ENCODE measurements around the gene CHST8.

Gene CHST8

GRCh38 chr19:33639035-33639681 is 17.4 kb downstream of the CHST8 start:
- no peak for DNase-seq (ENCODE audit: low spot score)
- H3K27ac ChIP-seq: no peak overlapping the region
- POLR2A ChIA-PET (ENCODE audit: low non-redundant PET): no interaction called here
- CTCF ChIA-PET: interaction anchor here (0.6 to 0.7 kb wide), 2 partner anchors 37 to 44 kb away, joined by 3 to 6 read pairs; no protein-coding TSS in a partner anchor
- no peak for TF ChIP-seq CTCF (conservative IDR thresholded peaks at IDR 0.05; ENCODE audit: low read depth)

- DNase-seq (ENCODE audit: low spot score): no peak
- ChIA-PET POLR2A (ENCODE audit: low non-redundant PET) (no interaction called here), CTCF (no interaction called here)
- no peak overlapping the region for H3K27ac ChIP-seq
- TF ChIP-seq CTCF (conservative IDR thresholded peaks at IDR 0.05; ENCODE audit: low read depth): no peak
Measured at GRCh38 chr19:33640773-33641172, 19.0 kb downstream of the CHST8 start.

GRCh38 chr19:33641261-33641660 is 19.5 kb downstream of the CHST8 start:
- CTCF ChIA-PET: interaction anchor here (0.6 kb wide), 1 partner anchor 43 kb away, joined by 3 read pairs; no protein-coding TSS in a partner anchor
- DNase-seq (ENCODE audit: low spot score): no peak
- POLR2A ChIA-PET (ENCODE audit: low non-redundant PET): no interaction called here
- no peak for TF ChIP-seq CTCF (conservative IDR thresholded peaks at IDR 0.05; ENCODE audit: low read depth)
- no peak overlapping the region for H3K27ac ChIP-seq

- POLR2A ChIA-PET (ENCODE audit: low non-redundant PET): no interaction called here
- CTCF ChIA-PET: interaction anchor here (0.6 kb wide), 1 partner anchor 44 kb away, joined by 3 read pairs; no protein-coding TSS in a partner anchor
- H3K27ac ChIP-seq: no peak overlapping the region
- no peak for TF ChIP-seq CTCF (conservative IDR thresholded peaks at IDR 0.05; ENCODE audit: low read depth)
- no peak for DNase-seq (ENCODE audit: low spot score)
Measured at GRCh38 chr19:33641956-33642498, 20.3 kb downstream of the CHST8 start.

- ChIA-PET POLR2A (ENCODE audit: low non-redundant PET) (no interaction called here), CTCF (no interaction called here)
- H3K27ac ChIP-seq: no peak overlapping the region
- DNase-seq (ENCODE audit: low spot score): no peak
- TF ChIP-seq CTCF (conservative IDR thresholded peaks at IDR 0.05; ENCODE audit: low read depth): no peak
Measured at GRCh38 chr19:33644284-33644836, 22.6 kb downstream of the CHST8 start.

GRCh38 chr19:33646306-33646705 is 24.6 kb downstream of the CHST8 start:
- ChIA-PET CTCF (no interaction called here), POLR2A (ENCODE audit: low non-redundant PET) (no interaction called here)
- no peak overlapping the region for H3K27ac ChIP-seq
- TF ChIP-seq CTCF (conservative IDR thresholded peaks at IDR 0.05; ENCODE audit: low read depth): no peak
- no peak for DNase-seq (ENCODE audit: low spot score)

Data from RWPE1 (cell line).